Spleen (tissue), 11 donors: ENCODE results near the gene DPYSL4. TPM values are rescaled to one million over a fixed set of nuclear protein-coding genes. Genes with fewer than 3 reads are reported as not detected.
"Not testable (repeated sequence)": the region's sequence is repeated elsewhere in the genome, so short reads cannot be mapped to it uniquely, and the experiment has no call there.

Source experiments
- DNase-seq: peaks from one replicate; pipeline ENCODE4 v3.0.0-alpha.2; 2020
- H3K27ac ChIP-seq, 8 donors: fragments of 200-600 bp; sonication (generic) in 7 of 8; 1 replicate in 4 of 8; 2 replicates in 4 of 8; pipeline versions ENCODE4 v1.5.0 to v1.8.0; 2016 to 2021; ENCODE audit warnings: inconsistent platforms in 4 of 8, mild to moderate bottlenecking in 4 of 8, moderate library complexity in 1 of 8
- H3K27me3 ChIP-seq, 7 donors: fragments of 200-600 bp; sonication (generic) in 6 of 7; replicated peaks in 1 of 7; 1 replicate in 4 of 7; 2 replicates in 3 of 7; pipeline versions ENCODE4 v1.5.0 to v1.8.0; 2016 to 2021; ENCODE audit warnings: inconsistent platforms in 3 of 7, mild to moderate bottlenecking in 1 of 7
- H3K36me3 ChIP-seq, 6 donors: fragments of 200-600 bp; sonication (generic) in 5 of 6; 1 replicate in 4 of 6; 2 replicates in 2 of 6; pipeline versions ENCODE4 v1.5.0 to v1.8.0; 2016 to 2021; ENCODE audit warnings: inconsistent platforms in 2 of 6
- H3K4me1 ChIP-seq, 6 donors: fragments of 200-600 bp; sonication (generic) in 5 of 6; 1 replicate in 3 of 6; 2 replicates in 3 of 6; pipeline versions ENCODE4 v1.5.0 to v1.8.0; 2016 to 2021; ENCODE audit warnings: inconsistent platforms in 3 of 6
- H3K4me3 ChIP-seq, 8 donors: fragments of 200-600 bp; sonication (generic) in 7 of 8; 1 replicate in 4 of 8; 2 replicates in 4 of 8; pipeline versions ENCODE4 v1.5.0 to v1.8.0; 2016 to 2021; ENCODE audit warnings: inconsistent platforms in 4 of 8, mild to moderate bottlenecking in 4 of 8, moderate library complexity in 2 of 8
- H3K9me3 ChIP-seq, 8 donors: fragments of 200-600 bp; sonication (generic) in 7 of 8; 1 replicate in 4 of 8; 2 replicates in 4 of 8; pipeline versions ENCODE4 v1.5.0 to v1.8.0; 2016 to 2021; ENCODE audit warnings: inconsistent platforms in 4 of 8
- CTCF ChIP-seq, 11 experiments: fragments of 200-600 bp in 7 of 11; fragments of 450-650 bp in 4 of 11; sonication (generic) in 4 of 11; IDR thresholded peaks in 8 of 11; conservative IDR thresholded peaks in 3 of 11; 1 replicate in 7 of 11; 2 replicates in 4 of 11; pipeline versions ENCODE4 v1.4.0 to v1.8.0; 2016 to 2021; ENCODE audit warnings: antibody characterized with exemption in 11 of 11, inconsistent platforms in 4 of 11, mild to moderate bottlenecking in 1 of 11
- POLR2A ChIP-seq, 3 donors: fragments of 450-650 bp; IDR thresholded peaks; one replicate each; pipeline ENCODE4 v1.5.1; 2017; ENCODE audit warnings: antibody characterized with exemption in 3 of 3, mild to moderate bottlenecking in 1 of 3
- POLR2AphosphoS5 ChIP-seq, 3 donors: sonication (generic); formaldehyde crosslinking; IDR thresholded peaks; one replicate each; pipeline ENCODE4 v1.5.1; 2017; ENCODE audit warnings: antibody characterized with exemption in 3 of 3
- WGBS, 5 donors: extraction: QIAGEN DNeasy Blood & Tissue Kit in 3 of 5; methylation state at CpG; one replicate each; pipeline versions ENCODE4 v1.1.5 to v1.1.7; 2013 to 2018; 5-methylcytosine and 5-hydroxymethylcytosine counted together
- intact Hi-C: fragments of 100-400 bp; cut with DNase I; formaldehyde crosslinking; loops from one replicate; pipeline ENCODE4 v1.15.0; 2023; ENCODE audit warnings: low total_unique reads
- polyA plus RNA-seq, 3 donors: library from polyadenylated mRNA; stranded (reverse); fragments of 200-250 nt; gene quantifications; one replicate each; pipeline ENCODE4 v1.2.1, GENCODE V29; 2013
- total RNA-seq, 7 donors: library from RNA; depleted of rRNA in 3 of 7; stranded (reverse); fragments of >200 nt in 3 of 7; fragmentation: NEBNext Ultra II Directional in 4 of 7; extraction: Animal tissue kit (Norgen Biotek cat#: 25700) in 4 of 7; gene quantifications; one replicate each; pipeline versions ENCODE4 v1.1.0 to v1.2.1, GENCODE V29; 2016 to 2021
- donor health status: healthy with polysubstance abuse.
- donor health status: DM: no; HTN: no; CAD: no; lungs with moderate emphysema.
- donor health status: DM: no; HTN: no; CAD: no.
- donor health status: Bipolar disorder and iron deficiency.
- donor health status: healthy.
- donor health status: DM: no; HTN: no; CAD: no.
- donor health status: DM: yes; HTN: yes; CAD: no.

Gene DPYSL4
- total and polyA plus RNA-seq, 10 donors = 0.55 to 6.0 (median 1.0) TPM; not detected in 1

- intact Hi-C loops = no loop called here
- no peaks in the 10 kb centered on the region for H3K27me3 ChIP-seq
- no peak overlapping the region for H3K4me3 ChIP-seq
- TF ChIP-seq POLR2A (IDR thresholded peaks at IDR 0.05) = no peak
- no peak for TF ChIP-seq CTCF (IDR thresholded peaks at IDR 0.05 in 8 of 11, conservative IDR thresholded peaks at IDR 0.05 in 3 of 11)
- TF ChIP-seq POLR2AphosphoS5 (IDR thresholded peaks at IDR 0.05) = no peak
- no peak for DNase-seq
- 61 to 70% (median 67%) methylated on average over 4 of the region's 4 CpGs for WGBS, 5 donors
- H3K27ac ChIP-seq = no peak overlapping the region
- no peaks in the 10 kb centered on the region for H3K4me1 ChIP-seq
- peaks cover 0 to 15% (median 2%) of the 10 kb centered on the region in 6 donors for H3K36me3 ChIP-seq
- H3K9me3 ChIP-seq = peaks cover 0 to 63% (median 57%) of the 10 kb centered on the region in 8 donors
Observed at GRCh38 chr10:132213917-132214316, 27.2 kb downstream of the DPYSL4 start.

- DNase-seq, H3K4me3 ChIP-seq, intact Hi-C loops, H3K27me3 ChIP-seq, H3K27ac ChIP-seq, H3K4me1 ChIP-seq: not testable (repeated sequence)
- 73 to 90% (median 83%) methylated on average over 2 to 3 of the region's 3 CpGs for WGBS, 5 donors
- H3K9me3 ChIP-seq = peaks cover 0 to 64% (median 57%) of the 10 kb centered on the region in 8 donors
- H3K36me3 ChIP-seq = peaks cover 0 to 15% (median 2%) of the 10 kb centered on the region in 6 donors
Observed at GRCh38 chr10:132216441-132216840, 29.7 kb downstream of the DPYSL4 start.

- TF ChIP-seq POLR2A (IDR thresholded peaks at IDR 0.05) = no peak
- no peak for TF ChIP-seq POLR2AphosphoS5 (IDR thresholded peaks at IDR 0.05)
- TF ChIP-seq CTCF (IDR thresholded peaks at IDR 0.05 in 8 of 11, conservative IDR thresholded peaks at IDR 0.05 in 3 of 11) = no peak
- 72 to 95% (median 83%) methylated on average over 4 to 7 of the region's 7 CpGs for WGBS, 5 donors
Observed at GRCh38 chr10:132219486-132219885, 32.7 kb downstream of the DPYSL4 start.

GRCh38 chr10:132220061-132220460 is 33.3 kb downstream of the DPYSL4 start:
- Histone ChIP-seq H3K27me3 (no peaks in the 10 kb centered on the region), H3K36me3 (peaks cover 0 to 11% (median 0%) of the 10 kb centered on the region in 6 donors), H3K9me3 (peaks cover 0 to 38% (median 32%) of the 10 kb centered on the region in 8 donors), H3K27ac (no peak overlapping the region), H3K4me1 (peaks cover 2 to 19% (median 9%) of the 10 kb centered on the region in 6 donors), H3K4me3 (no peak overlapping the region)
- WGBS, 5 donors = 93 to 98% (median 94%) methylated on average over 9 of the region's 9 CpGs
- TF ChIP-seq POLR2A (IDR thresholded peaks at IDR 0.05) (no peak), CTCF (IDR thresholded peaks at IDR 0.05 in 8 of 11, conservative IDR thresholded peaks at IDR 0.05 in 3 of 11) (no peak), POLR2AphosphoS5 (IDR thresholded peaks at IDR 0.05) (no peak)
- intact Hi-C loops = loop anchor here (5.0 kb wide), 2 partner anchors 132 to 232 kb away; no protein-coding TSS in a partner anchor
- no peak for DNase-seq

More at GRCh38 chr10:132219486-132219885, 32.7 kb downstream of the DPYSL4 start:
- Histone ChIP-seq H3K27me3 (no peaks in the 10 kb centered on the region), H3K27ac (no peak overlapping the region), H3K36me3 (peaks cover 0 to 8% (median 0%) of the 10 kb centered on the region in 6 donors), H3K4me1 (peaks cover 2 to 16% (median 9%) of the 10 kb centered on the region in 6 donors), H3K9me3 (peaks cover 0 to 44% (median 38%) of the 10 kb centered on the region in 8 donors), H3K4me3 (no peak overlapping the region)
- intact Hi-C loops = no loop called here
- no peak for DNase-seq

GRCh38 chr10:132220996-132221395 is 34.2 kb downstream of the DPYSL4 start:
- intact Hi-C loops = loop anchor here (5.0 kb wide), 2 partner anchors 131 to 231 kb away; no protein-coding TSS in a partner anchor
- not testable (repeated sequence) for H3K27ac ChIP-seq, DNase-seq, H3K27me3 ChIP-seq, H3K4me3 ChIP-seq
- Histone ChIP-seq H3K4me1 (peaks cover 2 to 21% (median 11%) of the 10 kb centered on the region in 6 donors), H3K36me3 (peaks cover 0 to 15% (median 0%) of the 10 kb centered on the region in 6 donors), H3K9me3 (peaks cover 0 to 29% (median 23%) of the 10 kb centered on the region in 8 donors)
- WGBS, 5 donors = 90 to 93% (median 91%) methylated on average over 13 to 18 of the region's 18 CpGs; no CpG with 5 or more reads in 1 of the 5 donors
